GM19238 (cell line): ENCODE results near the gene PDGFA.

Experiments
- DNase-seq: peaks from one replicate; pipeline ENCODE4 v3.0.0; 2011; ENCODE audit warnings: low spot score; ENCODE audit not compliant: insufficient read length

Gene PDGFA

GRCh38 chr7:519484-520390 is at the start of gene PDGFA:
Gene PDGFA (minus strand): TSS chr7:519846. CDS start chr7:519001, 845 bp downstream.
- no peak for DNase-seq

GRCh38 chr7:568031-568951 is 48.6 kb upstream of the PDGFA start:
- DNase-seq: no peak

- no peak for DNase-seq
Measured at GRCh38 chr7:567305-567883, 47.7 kb upstream of the PDGFA start.

GRCh38 chr7:566100-566499 is 46.5 kb upstream of the PDGFA start:
- DNase-seq: no peak

- DNase-seq: no peak
Measured at GRCh38 chr7:564176-564865, 44.7 kb upstream of the PDGFA start.

- no peak for DNase-seq
Measured at GRCh38 chr7:563629-564170, 44.1 kb upstream of the PDGFA start.

GRCh38 chr7:562789-563628 is 43.4 kb upstream of the PDGFA start:
- DNase-seq: no peak

- DNase-seq: no peak
Measured at GRCh38 chr7:562374-562675, 42.7 kb upstream of the PDGFA start.

GRCh38 chr7:561631-562373 is 42.2 kb upstream of the PDGFA start:
- no peak for DNase-seq

- DNase-seq: no peak
Measured at GRCh38 chr7:560966-561630, 41.5 kb upstream of the PDGFA start.

- DNase-seq: no peak
Measured at GRCh38 chr7:559396-559705, 39.7 kb upstream of the PDGFA start.

GRCh38 chr7:557558-557881 is 37.9 kb upstream of the PDGFA start:
- no peak for DNase-seq

- no peak for DNase-seq
Measured at GRCh38 chr7:556837-557557, 37.4 kb upstream of the PDGFA start.

- DNase-seq: no peak
Measured at GRCh38 chr7:556291-556826, 36.7 kb upstream of the PDGFA start.

- no peak for DNase-seq
Measured at GRCh38 chr7:555551-556160, 36.0 kb upstream of the PDGFA start.

GRCh38 chr7:553636-554111 is 34.0 kb upstream of the PDGFA start:
- DNase-seq: no peak

GRCh38 chr7:552868-553635 is 33.4 kb upstream of the PDGFA start:
- DNase-seq: no peak
